Transverse colon (tissue), 3 donors: ENCODE data around the gene PRRX2.

Experiments
- POLR2A ChIP-seq: fragments of 450-650 bp; IDR thresholded peaks from one replicate; pipeline ENCODE4 v1.6.1; 2016; ENCODE audit warnings: antibody characterized with exemption, mild to moderate bottlenecking, moderate library complexity
- TF ChIP-seq, protein P1 (sequence below), 5 experiments: fragments of 200-600 bp in 3 of 5; fragments of 450-650 bp in 2 of 5; sonication (generic) in 3 of 5; IDR thresholded peaks; 1 replicate in 2 of 5; 2 replicates in 3 of 5; pipeline ENCODE4 v1.5.1; 2016 to 2017; ENCODE audit warnings: antibody characterized with exemption in 5 of 5, inconsistent platforms in 3 of 5, mild to moderate bottlenecking in 2 of 5, moderate library complexity in 1 of 5

DNA sequence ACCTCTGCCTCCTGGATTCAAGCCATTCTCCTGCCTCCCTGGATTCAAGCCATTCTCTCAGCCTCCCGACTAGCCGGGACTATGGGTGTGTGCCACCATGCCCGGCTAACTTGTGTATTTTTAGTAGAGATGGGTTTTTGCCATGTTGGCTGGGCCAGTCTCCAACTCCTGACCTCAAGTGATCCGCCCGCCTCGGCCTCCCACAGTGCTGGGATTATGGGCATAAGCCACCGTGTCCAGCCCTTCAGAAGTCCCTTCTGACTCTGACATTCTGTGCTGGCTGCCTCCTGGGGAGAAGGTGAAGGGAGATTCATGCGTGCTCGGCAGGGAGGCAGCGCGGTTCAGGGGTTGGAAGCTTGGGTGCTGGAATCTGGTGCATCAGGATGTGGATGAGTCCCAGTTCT is 28.8 kb downstream of the PRRX2 start:
- TF ChIP-seq, protein P1, sequence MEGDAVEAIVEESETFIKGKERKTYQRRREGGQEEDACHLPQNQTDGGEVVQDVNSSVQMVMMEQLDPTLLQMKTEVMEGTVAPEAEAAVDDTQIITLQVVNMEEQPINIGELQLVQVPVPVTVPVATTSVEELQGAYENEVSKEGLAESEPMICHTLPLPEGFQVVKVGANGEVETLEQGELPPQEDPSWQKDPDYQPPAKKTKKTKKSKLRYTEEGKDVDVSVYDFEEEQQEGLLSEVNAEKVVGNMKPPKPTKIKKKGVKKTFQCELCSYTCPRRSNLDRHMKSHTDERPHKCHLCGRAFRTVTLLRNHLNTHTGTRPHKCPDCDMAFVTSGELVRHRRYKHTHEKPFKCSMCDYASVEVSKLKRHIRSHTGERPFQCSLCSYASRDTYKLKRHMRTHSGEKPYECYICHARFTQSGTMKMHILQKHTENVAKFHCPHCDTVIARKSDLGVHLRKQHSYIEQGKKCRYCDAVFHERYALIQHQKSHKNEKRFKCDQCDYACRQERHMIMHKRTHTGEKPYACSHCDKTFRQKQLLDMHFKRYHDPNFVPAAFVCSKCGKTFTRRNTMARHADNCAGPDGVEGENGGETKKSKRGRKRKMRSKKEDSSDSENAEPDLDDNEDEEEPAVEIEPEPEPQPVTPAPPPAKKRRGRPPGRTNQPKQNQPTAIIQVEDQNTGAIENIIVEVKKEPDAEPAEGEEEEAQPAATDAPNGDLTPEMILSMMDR (IDR thresholded peaks at IDR 0.05) = no peak
- TF ChIP-seq POLR2A = no peak
